ENCODE results near the gene CRYBG1.

The CRYBG1 gene

GRCh38 chr6:106517706-106518105, 157.2 kb downstream of the CRYBG1 start:
- no peak overlapping the region for H3K27ac ChIP-seq (ENCODE audit: low read depth, low read length)
- H3K4me1 ChIP-seq (ENCODE audit: control insufficient read depth, insufficient read depth, low read length): peaks cover 8% of the 10 kb centered on the region; the same call in 1 of the 2 replicates
- H3K9ac ChIP-seq (ENCODE audit: low read depth, low read length): no peak overlapping the region
- H3K9me3 ChIP-seq (ENCODE audit: control insufficient read depth, insufficient read depth, low read length): no peaks in the 10 kb centered on the region
- H3K36me3 ChIP-seq (ENCODE audit: control insufficient read depth, insufficient read depth, low read length): no peaks in the 10 kb centered on the region
- H3K27me3 ChIP-seq (ENCODE audit: control insufficient read depth, insufficient read depth, low read length): peaks cover 22% of the 10 kb centered on the region
- H3K4me3 ChIP-seq (ENCODE audit: low read depth, low read length): no peak overlapping the region

GRCh38 chr6:106518748-106519147, 158.2 kb downstream of the CRYBG1 start:
- no peak overlapping the region for H3K4me3 ChIP-seq (ENCODE audit: low read depth, low read length)

GRCh38 chr6:106519460-106520394, 159.2 kb downstream of the CRYBG1 start:
- no peak overlapping the region for H3K27ac ChIP-seq (ENCODE audit: low read depth, low read length)
- H3K9me3 ChIP-seq (ENCODE audit: control insufficient read depth, insufficient read depth, low read length): no peaks in the 10 kb centered on the region
- H3K27me3 ChIP-seq (ENCODE audit: control insufficient read depth, insufficient read depth, low read length): peaks cover 2% of the 10 kb centered on the region; the same call in 1 of the 2 replicates
- no peaks in the 10 kb centered on the region for H3K36me3 ChIP-seq (ENCODE audit: control insufficient read depth, insufficient read depth, low read length)
- no peaks in the 10 kb centered on the region for H3K4me1 ChIP-seq (ENCODE audit: control insufficient read depth, insufficient read depth, low read length)
- no peak overlapping the region for H3K4me3 ChIP-seq (ENCODE audit: low read depth, low read length)
- H3K9ac ChIP-seq (ENCODE audit: low read depth, low read length): no peak overlapping the region

More at GRCh38 chr6:106518748-106519147, 158.2 kb downstream of the CRYBG1 start:
- Histone ChIP-seq H3K4me1 (ENCODE audit: control insufficient read depth, insufficient read depth, low read length) (peaks cover 8% of the 10 kb centered on the region; the same call in 1 of the 2 replicates), H3K9ac (ENCODE audit: low read depth, low read length) (no peak overlapping the region), H3K9me3 (ENCODE audit: control insufficient read depth, insufficient read depth, low read length) (no peaks in the 10 kb centered on the region), H3K27ac (ENCODE audit: low read depth, low read length) (no peak overlapping the region), H3K36me3 (ENCODE audit: control insufficient read depth, insufficient read depth, low read length) (no peaks in the 10 kb centered on the region), H3K27me3 (ENCODE audit: control insufficient read depth, insufficient read depth, low read length) (peaks cover 12% of the 10 kb centered on the region)

- Histone ChIP-seq H3K36me3 (ENCODE audit: control insufficient read depth, insufficient read depth, low read length) (no peaks in the 10 kb centered on the region), H3K9ac (ENCODE audit: low read depth, low read length) (no peak overlapping the region), H3K4me3 (ENCODE audit: low read depth, low read length) (no peak overlapping the region), H3K27me3 (ENCODE audit: control insufficient read depth, insufficient read depth, low read length) (no peaks in the 10 kb centered on the region), H3K4me1 (ENCODE audit: control insufficient read depth, insufficient read depth, low read length) (no peaks in the 10 kb centered on the region), H3K27ac (ENCODE audit: low read depth, low read length) (no peak overlapping the region), H3K9me3 (ENCODE audit: control insufficient read depth, insufficient read depth, low read length) (no peaks in the 10 kb centered on the region)
Measured at GRCh38 chr6:106520711-106521401, 160.3 kb downstream of the CRYBG1 start.

GRCh38 chr6:106522562-106523250, 162.2 kb downstream of the CRYBG1 start:
- no peak overlapping the region for H3K9ac ChIP-seq (ENCODE audit: low read depth, low read length)
- H3K36me3 ChIP-seq (ENCODE audit: control insufficient read depth, insufficient read depth, low read length): no peaks in the 10 kb centered on the region
- no peak overlapping the region for H3K27ac ChIP-seq (ENCODE audit: low read depth, low read length)
- H3K27me3 ChIP-seq (ENCODE audit: control insufficient read depth, insufficient read depth, low read length): no peaks in the 10 kb centered on the region
- H3K4me1 ChIP-seq (ENCODE audit: control insufficient read depth, insufficient read depth, low read length): peaks cover 3% of the 10 kb centered on the region; the same call in 1 of the 2 replicates
- no peak overlapping the region for H3K4me3 ChIP-seq (ENCODE audit: low read depth, low read length)
- H3K9me3 ChIP-seq (ENCODE audit: control insufficient read depth, insufficient read depth, low read length): no peaks in the 10 kb centered on the region

GRCh38 chr6:106525107-106525881, 164.8 kb downstream of the CRYBG1 start:
- Histone ChIP-seq H3K36me3 (ENCODE audit: control insufficient read depth, insufficient read depth, low read length) (no peaks in the 10 kb centered on the region), H3K27ac (ENCODE audit: low read depth, low read length) (no peak overlapping the region), H3K27me3 (ENCODE audit: control insufficient read depth, insufficient read depth, low read length) (no peaks in the 10 kb centered on the region), H3K4me3 (ENCODE audit: low read depth, low read length) (no peak overlapping the region), H3K4me1 (ENCODE audit: control insufficient read depth, insufficient read depth, low read length) (peaks cover 11% of the 10 kb centered on the region; the same call in 1 of the 2 replicates), H3K9me3 (ENCODE audit: control insufficient read depth, insufficient read depth, low read length) (no peaks in the 10 kb centered on the region), H3K9ac (ENCODE audit: low read depth, low read length) (no peak overlapping the region)

GRCh38 chr6:106525882-106526275, 165.4 kb downstream of the CRYBG1 start:
- Histone ChIP-seq H3K27ac (ENCODE audit: low read depth, low read length) (no peak overlapping the region), H3K9ac (ENCODE audit: low read depth, low read length) (no peak overlapping the region), H3K9me3 (ENCODE audit: control insufficient read depth, insufficient read depth, low read length) (no peaks in the 10 kb centered on the region), H3K27me3 (ENCODE audit: control insufficient read depth, insufficient read depth, low read length) (no peaks in the 10 kb centered on the region), H3K36me3 (ENCODE audit: control insufficient read depth, insufficient read depth, low read length) (no peaks in the 10 kb centered on the region), H3K4me3 (ENCODE audit: low read depth, low read length) (no peak overlapping the region), H3K4me1 (ENCODE audit: control insufficient read depth, insufficient read depth, low read length) (peaks cover 11% of the 10 kb centered on the region; the same call in 1 of the 2 replicates)

GRCh38 chr6:106527117-106527516, 166.6 kb downstream of the CRYBG1 start:
- Histone ChIP-seq H3K27ac (ENCODE audit: low read depth, low read length) (no peak overlapping the region), H3K4me3 (ENCODE audit: low read depth, low read length) (no peak overlapping the region), H3K9me3 (ENCODE audit: control insufficient read depth, insufficient read depth, low read length) (no peaks in the 10 kb centered on the region), H3K27me3 (ENCODE audit: control insufficient read depth, insufficient read depth, low read length) (no peaks in the 10 kb centered on the region), H3K4me1 (ENCODE audit: control insufficient read depth, insufficient read depth, low read length) (peaks cover 11% of the 10 kb centered on the region; the same call in 1 of the 2 replicates), H3K36me3 (ENCODE audit: control insufficient read depth, insufficient read depth, low read length) (no peaks in the 10 kb centered on the region), H3K9ac (ENCODE audit: low read depth, low read length) (no peak overlapping the region)

- H3K9ac ChIP-seq (ENCODE audit: low read depth, low read length): no peak overlapping the region
- H3K27ac ChIP-seq (ENCODE audit: low read depth, low read length): peak overlapping the region; percentile 54
- H3K27me3 ChIP-seq (ENCODE audit: control insufficient read depth, insufficient read depth, low read length): no peaks in the 10 kb centered on the region
- no peaks in the 10 kb centered on the region for H3K9me3 ChIP-seq (ENCODE audit: control insufficient read depth, insufficient read depth, low read length)
- no peak overlapping the region for H3K4me3 ChIP-seq (ENCODE audit: low read depth, low read length)
- peaks cover 11% of the 10 kb centered on the region; the same call in 1 of the 2 replicates for H3K4me1 ChIP-seq (ENCODE audit: control insufficient read depth, insufficient read depth, low read length)
- H3K36me3 ChIP-seq (ENCODE audit: control insufficient read depth, insufficient read depth, low read length): no peaks in the 10 kb centered on the region
Measured at GRCh38 chr6:106527979-106528378, 167.5 kb downstream of the CRYBG1 start.

- Histone ChIP-seq H3K9ac (ENCODE audit: low read depth, low read length) (no peak overlapping the region), H3K27ac (ENCODE audit: low read depth, low read length) (peak overlapping the region; percentile 53), H3K27me3 (ENCODE audit: control insufficient read depth, insufficient read depth, low read length) (no peaks in the 10 kb centered on the region), H3K36me3 (ENCODE audit: control insufficient read depth, insufficient read depth, low read length) (no peaks in the 10 kb centered on the region), H3K4me3 (ENCODE audit: low read depth, low read length) (no peak overlapping the region), H3K9me3 (ENCODE audit: control insufficient read depth, insufficient read depth, low read length) (no peaks in the 10 kb centered on the region), H3K4me1 (ENCODE audit: control insufficient read depth, insufficient read depth, low read length) (peaks cover 11% of the 10 kb centered on the region; the same call in 1 of the 2 replicates)
Measured at GRCh38 chr6:106528521-106528920, 168.0 kb downstream of the CRYBG1 start.

All from HUES48 (cell line).